Esophagus muscularis mucosa (tissue), 3 donors: ENCODE data around the gene MLC1.

Experiments used
- POLR2A ChIP-seq: fragments of 450-650 bp; IDR thresholded peaks from one replicate; pipeline ENCODE4 v1.6.1; 2017; ENCODE audit warnings: antibody characterized with exemption, moderate library complexity, mild to moderate bottlenecking, low read depth
- TF ChIP-seq, protein P1 (sequence below), 3 experiments: fragments of 200-600 bp in 2 of 3; fragments of 450-650 bp in 1 of 3; sonication (generic) in 2 of 3; IDR thresholded peaks; one replicate each; pipeline ENCODE4 v1.5.1; 2017 to 2019; ENCODE audit warnings: antibody characterized with exemption in 3 of 3, mild to moderate bottlenecking in 2 of 3, moderate library complexity in 1 of 3

DNA sequence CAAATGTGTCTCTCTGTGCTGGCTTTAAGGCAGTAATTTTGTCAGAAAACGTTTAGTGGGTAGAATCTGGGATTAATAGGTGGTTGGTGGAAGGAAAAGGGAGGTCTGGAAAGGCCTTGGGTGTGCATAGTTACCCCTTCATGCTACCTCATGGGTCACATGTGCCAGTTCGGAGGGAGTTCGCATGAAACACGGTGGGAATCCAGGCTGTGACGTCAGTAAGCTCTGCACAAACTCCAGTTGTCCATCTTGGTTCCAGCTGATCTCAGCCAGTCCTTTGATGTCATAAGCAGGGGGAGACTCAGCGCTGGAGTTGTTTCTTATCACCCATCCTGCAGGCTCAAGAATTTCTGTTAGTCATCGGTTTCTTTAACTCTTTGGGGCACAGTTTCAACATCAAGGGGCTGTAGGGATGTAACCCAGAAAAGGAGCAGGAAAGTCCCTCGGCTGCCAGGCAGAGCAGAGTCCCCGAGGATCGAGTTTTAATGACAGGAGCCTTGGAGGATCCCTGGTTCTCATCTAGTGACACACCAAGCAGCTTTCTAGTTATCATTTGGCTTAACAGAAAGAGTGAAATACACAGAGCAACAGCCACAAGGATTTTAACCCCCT lies 33.4 kb upstream of the MLC1 start:
- TF ChIP-seq, protein P1, sequence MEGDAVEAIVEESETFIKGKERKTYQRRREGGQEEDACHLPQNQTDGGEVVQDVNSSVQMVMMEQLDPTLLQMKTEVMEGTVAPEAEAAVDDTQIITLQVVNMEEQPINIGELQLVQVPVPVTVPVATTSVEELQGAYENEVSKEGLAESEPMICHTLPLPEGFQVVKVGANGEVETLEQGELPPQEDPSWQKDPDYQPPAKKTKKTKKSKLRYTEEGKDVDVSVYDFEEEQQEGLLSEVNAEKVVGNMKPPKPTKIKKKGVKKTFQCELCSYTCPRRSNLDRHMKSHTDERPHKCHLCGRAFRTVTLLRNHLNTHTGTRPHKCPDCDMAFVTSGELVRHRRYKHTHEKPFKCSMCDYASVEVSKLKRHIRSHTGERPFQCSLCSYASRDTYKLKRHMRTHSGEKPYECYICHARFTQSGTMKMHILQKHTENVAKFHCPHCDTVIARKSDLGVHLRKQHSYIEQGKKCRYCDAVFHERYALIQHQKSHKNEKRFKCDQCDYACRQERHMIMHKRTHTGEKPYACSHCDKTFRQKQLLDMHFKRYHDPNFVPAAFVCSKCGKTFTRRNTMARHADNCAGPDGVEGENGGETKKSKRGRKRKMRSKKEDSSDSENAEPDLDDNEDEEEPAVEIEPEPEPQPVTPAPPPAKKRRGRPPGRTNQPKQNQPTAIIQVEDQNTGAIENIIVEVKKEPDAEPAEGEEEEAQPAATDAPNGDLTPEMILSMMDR (IDR thresholded peaks at IDR 0.05), result no peak
- no peak for TF ChIP-seq POLR2A
